Uterus (tissue), 2 donors: ENCODE results near the gene FRMD5.
"Not testable (repeated sequence)": the region's sequence is repeated elsewhere in the genome, so short reads cannot be mapped to it uniquely, and the experiment has no call there.

Experiments
- POLR2A ChIP-seq, 2 donors: fragments of 450-650 bp; IDR thresholded peaks; one replicate each; pipeline ENCODE4 v1.6.1; 2016; ENCODE audit warnings: antibody characterized with exemption in 2 of 2, mild to moderate bottlenecking in 1 of 2, moderate library complexity in 1 of 2
- TF ChIP-seq, protein P1 (sequence below), 4 experiments: fragments of 200-600 bp in 2 of 4; fragments of 450-650 bp in 2 of 4; sonication (generic) in 2 of 4; IDR thresholded peaks; one replicate each; pipeline ENCODE4 v1.5.1; 2016 to 2019; ENCODE audit warnings: antibody characterized with exemption in 4 of 4, mild to moderate bottlenecking in 2 of 4, moderate library complexity in 1 of 4

DNA sequence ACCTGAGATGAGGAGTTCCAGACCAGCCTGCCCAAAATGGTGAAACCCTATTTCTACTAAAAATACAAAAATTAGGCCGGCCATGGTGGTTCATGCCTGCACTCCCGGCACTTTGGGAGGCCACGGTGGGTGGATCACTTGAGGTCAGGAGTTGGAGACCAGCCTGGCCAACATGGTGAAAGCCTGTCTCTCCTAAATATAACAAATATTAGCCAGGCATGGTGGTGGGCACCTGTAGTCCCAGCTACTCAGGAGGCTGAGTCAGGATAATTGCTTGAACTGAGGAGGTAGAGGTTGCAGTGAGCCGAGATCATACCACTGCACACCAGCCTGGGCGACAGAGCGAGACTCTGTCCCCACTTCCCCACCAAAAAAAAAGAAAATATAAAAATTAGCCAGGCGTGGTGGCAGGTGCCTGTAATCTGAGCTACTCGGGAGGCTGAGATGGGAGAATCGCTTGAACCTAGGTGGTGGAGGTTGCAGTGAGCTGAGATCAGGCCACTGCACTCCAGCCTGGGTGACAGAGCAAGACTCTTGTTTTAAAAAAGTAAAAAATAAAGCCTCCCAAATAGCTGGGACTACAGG, 364.3 kb downstream of the FRMD5 start:
- TF ChIP-seq, protein P1, sequence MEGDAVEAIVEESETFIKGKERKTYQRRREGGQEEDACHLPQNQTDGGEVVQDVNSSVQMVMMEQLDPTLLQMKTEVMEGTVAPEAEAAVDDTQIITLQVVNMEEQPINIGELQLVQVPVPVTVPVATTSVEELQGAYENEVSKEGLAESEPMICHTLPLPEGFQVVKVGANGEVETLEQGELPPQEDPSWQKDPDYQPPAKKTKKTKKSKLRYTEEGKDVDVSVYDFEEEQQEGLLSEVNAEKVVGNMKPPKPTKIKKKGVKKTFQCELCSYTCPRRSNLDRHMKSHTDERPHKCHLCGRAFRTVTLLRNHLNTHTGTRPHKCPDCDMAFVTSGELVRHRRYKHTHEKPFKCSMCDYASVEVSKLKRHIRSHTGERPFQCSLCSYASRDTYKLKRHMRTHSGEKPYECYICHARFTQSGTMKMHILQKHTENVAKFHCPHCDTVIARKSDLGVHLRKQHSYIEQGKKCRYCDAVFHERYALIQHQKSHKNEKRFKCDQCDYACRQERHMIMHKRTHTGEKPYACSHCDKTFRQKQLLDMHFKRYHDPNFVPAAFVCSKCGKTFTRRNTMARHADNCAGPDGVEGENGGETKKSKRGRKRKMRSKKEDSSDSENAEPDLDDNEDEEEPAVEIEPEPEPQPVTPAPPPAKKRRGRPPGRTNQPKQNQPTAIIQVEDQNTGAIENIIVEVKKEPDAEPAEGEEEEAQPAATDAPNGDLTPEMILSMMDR (IDR thresholded peaks at IDR 0.05): not testable (repeated sequence)
- not testable (repeated sequence) for TF ChIP-seq POLR2A (IDR thresholded peaks at IDR 0.05)
